SK-N-SH (cell line): ENCODE results near the gene PIEZO2. TPM values are rescaled to one million over a fixed set of nuclear protein-coding genes. Genes with fewer than 3 reads are reported as not detected.

Experiments
- CTCF ChIA-PET: fragments of 300-600, 350-600 bp; formaldehyde crosslinking; extraction: SDS; loops from one replicate; lab custom pipeline; 2021; lab: Yijun Ruan, JAX
- POLR2A ChIA-PET: fragments of 350-600 bp; sonication (Branson Sonifier 250); formaldehyde crosslinking; extraction: SDS; loops from one replicate; lab custom pipeline; 2020; ENCODE audit warnings: antibody characterized with exemption, inconsistent platforms; lab: Yijun Ruan, JAX
- DNase-seq: peaks from one replicate; pipeline ENCODE4 v3.0.0; 2012
- H2AFZ ChIP-seq: fragments of 200-600 bp; sonication (generic); 2 replicates; pipeline ENCODE4 v1.8.1; 2016; ENCODE audit warnings: antibody characterized with exemption, mild to moderate bottlenecking, low read depth
- H3F3A ChIP-seq: fragments of 200-600 bp; sonication (generic); replicated peaks from 2 replicates; pipeline ENCODE3; 2016; ENCODE audit warnings: antibody characterized with exemption, mild to moderate bottlenecking; ENCODE audit not compliant: insufficient read depth
- H3K27ac ChIP-seq, 2 experiments: fragments of 200-500 bp in 1 of 2; fragments of 200-600 bp in 1 of 2; sonication (Bioruptor generic) in 1 of 2; sonication (generic), shearing (Covaris generic) in 1 of 2; 2 replicates each; pipeline versions ENCODE4 v1.5.1 to v1.6.1; 2014 to 2016; ENCODE audit warnings: low read depth in 2 of 2, inconsistent platforms in 1 of 2, low read length in 1 of 2, mild to moderate bottlenecking in 1 of 2, mixed read lengths in 1 of 2
- H3K27me3 ChIP-seq: fragments of 200-600 bp; sonication (generic), shearing (Covaris generic); 2 replicates; pipeline ENCODE4 v1.6.1; 2016; ENCODE audit warnings: mixed run types; ENCODE audit not compliant: insufficient read depth
- H3K36me3 ChIP-seq, 2 experiments: fragments of 200-500 bp in 1 of 2; fragments of 200-600 bp in 1 of 2; sonication (Bioruptor generic) in 1 of 2; sonication (generic) in 1 of 2; replicated peaks in 1 of 2; 2 replicates each; pipeline versions ENCODE3 to v1.5.1; 2014 to 2016; ENCODE audit warnings: low read length in 1 of 2, mild to moderate bottlenecking in 1 of 2; ENCODE audit not compliant: insufficient read depth in 2 of 2, control insufficient read depth in 1 of 2
- H3K4me1 ChIP-seq, 2 experiments: fragments of 200-500 bp in 1 of 2; fragments of 200-600 bp in 1 of 2; sonication (Bioruptor generic) in 1 of 2; sonication (generic), shearing (Covaris generic) in 1 of 2; 2 replicates each; pipeline versions ENCODE4 v1.5.1 to v1.6.1; 2014 to 2016; ENCODE audit warnings: low read depth in 1 of 2, low read length in 1 of 2, mixed run types in 1 of 2; ENCODE audit not compliant: insufficient read depth in 2 of 2, control insufficient read depth in 1 of 2
- H3K4me2 ChIP-seq: fragments of 200-600 bp; sonication (generic), shearing (Covaris generic); 2 replicates; pipeline ENCODE4 v1.6.1; 2017; ENCODE audit warnings: mixed run types
- H3K4me3 ChIP-seq, 2 experiments: fragments of 200-500 bp in 1 of 2; fragments of 200-600 bp in 1 of 2; sonication (Bioruptor generic) in 1 of 2; sonication (generic), shearing (Covaris generic) in 1 of 2; 2 replicates each; pipeline versions ENCODE4 v1.5.1 to v1.8.1; 2014 to 2016; ENCODE audit warnings: low read depth in 2 of 2, inconsistent platforms in 1 of 2, low read length in 1 of 2, mild to moderate bottlenecking in 1 of 2, mixed read lengths in 1 of 2, moderate library complexity in 1 of 2
- H3K79me2 ChIP-seq: fragments of 200-600 bp; sonication (generic); 2 replicates; pipeline ENCODE4 v1.8.1; 2017; ENCODE audit warnings: mild to moderate bottlenecking; ENCODE audit not compliant: insufficient read depth
- H3K9ac ChIP-seq: fragments of 200-600 bp; sonication (generic); 2 replicates; pipeline ENCODE4 v1.6.1; 2017; ENCODE audit warnings: mixed run types
- H3K9me2 ChIP-seq: fragments of 200-600 bp; sonication (generic); 2 replicates; pipeline ENCODE4 v1.6.1; 2017; ENCODE audit warnings: mixed run types
- H3K9me3 ChIP-seq: fragments of 200-600 bp; sonication (generic); 2 replicates; pipeline ENCODE4 v1.6.1; 2017; ENCODE audit warnings: mixed run types, mild to moderate bottlenecking, moderate library complexity
- H4K20me1 ChIP-seq: fragments of 200-600 bp; sonication (generic); 2 replicates; pipeline ENCODE4 v1.6.1; 2017; ENCODE audit warnings: mild to moderate bottlenecking, mixed run types; ENCODE audit not compliant: insufficient read depth
- CHD2 ChIP-seq: fragments of 150-350 bp; IDR thresholded peaks from 2 replicates; pipeline ENCODE4 v1.6.1; 2018; ENCODE audit warnings: low read length; ENCODE audit not compliant: partially characterized antibody
- ELF1 ChIP-seq: IDR thresholded peaks from 2 replicates; pipeline ENCODE4 v1.4.0; 2012
- EZH2phosphoT487 ChIP-seq: fragments of 200-600 bp; sonication (generic); IDR thresholded peaks from 2 replicates; pipeline ENCODE4 v1.6.1; 2017; ENCODE audit warnings: low read depth, mixed run types, mild to moderate bottlenecking, antibody characterized with exemption, moderate library complexity, borderline replicate concordance
- FOXM1 ChIP-seq: IDR thresholded peaks from 2 replicates; pipeline ENCODE4 v1.4.0; 2012; ENCODE audit warnings: low read depth, mild to moderate bottlenecking
- GATA2 ChIP-seq: sonication (generic); formaldehyde crosslinking; IDR thresholded peaks from 2 replicates; pipeline ENCODE4 v1.5.0; 2020; ENCODE audit warnings: mild to moderate bottlenecking, missing genetic modification reagents
- JUND ChIP-seq: IDR thresholded peaks from 2 replicates; pipeline ENCODE4 v1.4.0; 2012
- RAD21 ChIP-seq: IDR thresholded peaks from 2 replicates; pipeline ENCODE4 v1.6.1; 2012; ENCODE audit warnings: mild to moderate bottlenecking, low read length
- RFX5 ChIP-seq: IDR thresholded peaks from 2 replicates; pipeline ENCODE4 v1.6.1; 2012; ENCODE audit warnings: mild to moderate bottlenecking, improper control_type of control experiment, low read length
- SMC3 ChIP-seq: IDR thresholded peaks from 2 replicates; pipeline ENCODE4 v1.6.1; 2012; ENCODE audit warnings: low read depth, low read length, improper control_type of control experiment
- TCF12 ChIP-seq: IDR thresholded peaks from 2 replicates; pipeline ENCODE4 v1.4.0; 2012
- WGBS: methylation state at CpG from one replicate; pipeline ENCODE4 v1.1.6; 2017; ENCODE audit warnings: low lambda C conversion rate; 5-methylcytosine and 5-hydroxymethylcytosine counted together
- polyA plus RNA-seq, 3 experiments: library from polyadenylated mRNA; depleted of rRNA; stranded (reverse); fragments of >200 nt; gene quantifications; 2 replicates each; pipeline ENCODE4 v1.2.3, GENCODE V29; 2012
- TF ChIP-seq, protein P1 (sequence below): fragments of 150-350 bp; IDR thresholded peaks from 2 replicates; pipeline ENCODE4 v1.6.1; 2017; ENCODE audit warnings: antibody characterized with exemption, low read length, low read depth, borderline replicate concordance
- TF ChIP-seq, protein P2 (sequence below): IDR thresholded peaks from 2 replicates; pipeline ENCODE4 v1.4.0; 2012; ENCODE audit warnings: low read depth
- TF ChIP-seq, protein P3 (sequence below): fragments of 200-600 bp; sonication (generic); IDR thresholded peaks from 2 replicates; pipeline ENCODE4 v1.6.1; 2017; ENCODE audit warnings: antibody characterized with exemption, mild to moderate bottlenecking, moderate library complexity
- TF ChIP-seq, protein P4 (sequence below): IDR thresholded peaks from 2 replicates; pipeline ENCODE4; 2012
- TF ChIP-seq, protein P5 (sequence below): IDR thresholded peaks from 2 replicates; pipeline ENCODE4 v1.4.0; 2012; ENCODE audit warnings: low read depth, borderline replicate concordance
- TF ChIP-seq, protein P6 (sequence below): IDR thresholded peaks from 2 replicates; pipeline ENCODE4 v1.4.0; 2012; ENCODE audit warnings: low read depth, borderline replicate concordance
- TF ChIP-seq, protein P7 (sequence below): fragments of 150-350 bp; IDR thresholded peaks from 2 replicates; pipeline ENCODE4 v1.6.1; 2016; ENCODE audit warnings: mild to moderate bottlenecking, low read depth, low read length

PIEZO2 gene
- polyA plus RNA-seq, 1 of the 3 experiments (the other 2 are of a cell fraction) = not detected

DNA sequence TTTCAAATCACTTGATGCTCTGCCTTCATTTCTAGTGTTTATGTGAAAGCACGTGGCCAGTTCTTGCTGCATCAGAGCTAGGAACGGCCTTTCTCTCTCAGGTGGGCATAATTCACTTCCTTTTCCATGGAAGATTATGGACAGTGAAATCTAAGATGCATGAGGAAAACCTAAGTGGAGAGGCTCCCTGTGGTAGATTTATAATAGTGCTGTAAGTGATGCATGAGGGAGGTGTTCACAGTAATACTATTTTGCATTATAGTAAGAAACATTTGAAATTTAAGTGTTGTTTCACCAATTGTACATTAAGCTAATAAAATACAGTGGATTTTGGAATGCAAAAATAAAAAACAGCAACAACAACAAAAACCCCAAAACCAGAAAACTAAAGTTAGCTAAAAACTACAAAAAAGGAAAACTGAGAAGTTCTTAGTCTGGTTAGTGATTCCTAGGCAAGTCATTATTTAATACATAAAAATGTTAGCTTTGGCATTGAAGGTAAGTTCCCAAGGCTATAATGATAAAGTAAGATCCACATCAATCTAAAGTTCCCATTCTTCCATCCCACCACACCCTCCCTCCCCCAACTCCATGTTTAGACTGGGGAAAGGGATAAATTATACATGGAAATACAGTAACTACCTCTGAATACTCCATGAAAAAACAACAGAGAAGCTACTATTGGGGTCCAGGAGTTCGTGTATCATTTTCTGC, 469.7 kb downstream of the PIEZO2 start:
- no peaks in the 10 kb centered on the region for H3F3A ChIP-seq
- TF ChIP-seq, protein P1, sequence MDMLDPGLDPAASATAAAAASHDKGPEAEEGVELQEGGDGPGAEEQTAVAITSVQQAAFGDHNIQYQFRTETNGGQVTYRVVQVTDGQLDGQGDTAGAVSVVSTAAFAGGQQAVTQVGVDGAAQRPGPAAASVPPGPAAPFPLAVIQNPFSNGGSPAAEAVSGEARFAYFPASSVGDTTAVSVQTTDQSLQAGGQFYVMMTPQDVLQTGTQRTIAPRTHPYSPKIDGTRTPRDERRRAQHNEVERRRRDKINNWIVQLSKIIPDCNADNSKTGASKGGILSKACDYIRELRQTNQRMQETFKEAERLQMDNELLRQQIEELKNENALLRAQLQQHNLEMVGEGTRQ = no peak
- TF ChIP-seq TCF12 (no peak), GATA2 (CRISPR knock-in tag) (no peak), JUND (no peak), FOXM1 (no peak), RAD21 (no peak), ELF1 (no peak)
- TF ChIP-seq, protein P2, sequence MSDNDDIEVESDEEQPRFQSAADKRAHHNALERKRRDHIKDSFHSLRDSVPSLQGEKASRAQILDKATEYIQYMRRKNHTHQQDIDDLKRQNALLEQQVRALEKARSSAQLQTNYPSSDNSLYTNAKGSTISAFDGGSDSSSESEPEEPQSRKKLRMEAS = no peak
- TF ChIP-seq, protein P3, sequence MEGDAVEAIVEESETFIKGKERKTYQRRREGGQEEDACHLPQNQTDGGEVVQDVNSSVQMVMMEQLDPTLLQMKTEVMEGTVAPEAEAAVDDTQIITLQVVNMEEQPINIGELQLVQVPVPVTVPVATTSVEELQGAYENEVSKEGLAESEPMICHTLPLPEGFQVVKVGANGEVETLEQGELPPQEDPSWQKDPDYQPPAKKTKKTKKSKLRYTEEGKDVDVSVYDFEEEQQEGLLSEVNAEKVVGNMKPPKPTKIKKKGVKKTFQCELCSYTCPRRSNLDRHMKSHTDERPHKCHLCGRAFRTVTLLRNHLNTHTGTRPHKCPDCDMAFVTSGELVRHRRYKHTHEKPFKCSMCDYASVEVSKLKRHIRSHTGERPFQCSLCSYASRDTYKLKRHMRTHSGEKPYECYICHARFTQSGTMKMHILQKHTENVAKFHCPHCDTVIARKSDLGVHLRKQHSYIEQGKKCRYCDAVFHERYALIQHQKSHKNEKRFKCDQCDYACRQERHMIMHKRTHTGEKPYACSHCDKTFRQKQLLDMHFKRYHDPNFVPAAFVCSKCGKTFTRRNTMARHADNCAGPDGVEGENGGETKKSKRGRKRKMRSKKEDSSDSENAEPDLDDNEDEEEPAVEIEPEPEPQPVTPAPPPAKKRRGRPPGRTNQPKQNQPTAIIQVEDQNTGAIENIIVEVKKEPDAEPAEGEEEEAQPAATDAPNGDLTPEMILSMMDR = no peak
- H3K4me1 ChIP-seq = no peaks in the 10 kb centered on the region
- no peak overlapping the region for H2AFZ ChIP-seq
- peaks cover 14% of the 10 kb centered on the region for H3K27me3 ChIP-seq
- no peaks in the 10 kb centered on the region for H4K20me1 ChIP-seq
- H3K4me2 ChIP-seq = no peak overlapping the region
- no peak for DNase-seq
- H3K4me3 ChIP-seq = no peak overlapping the region
- no peaks in the 10 kb centered on the region for H3K9me2 ChIP-seq
- H3K27ac ChIP-seq = no peak overlapping the region
- no peak overlapping the region for H3K9ac ChIP-seq
- POLR2A ChIA-PET = no interaction called here
- CTCF ChIA-PET = interaction anchor here (1.5 kb wide), 1 partner anchor 119 kb away, joined by 4 read pairs; no protein-coding TSS in a partner anchor
- WGBS = 1% methylated on average over 3 of the region's 3 CpGs
- no peaks in the 10 kb centered on the region for H3K36me3 ChIP-seq
- no peaks in the 10 kb centered on the region for H3K9me3 ChIP-seq
- no peaks in the 10 kb centered on the region for H3K79me2 ChIP-seq

DNA sequence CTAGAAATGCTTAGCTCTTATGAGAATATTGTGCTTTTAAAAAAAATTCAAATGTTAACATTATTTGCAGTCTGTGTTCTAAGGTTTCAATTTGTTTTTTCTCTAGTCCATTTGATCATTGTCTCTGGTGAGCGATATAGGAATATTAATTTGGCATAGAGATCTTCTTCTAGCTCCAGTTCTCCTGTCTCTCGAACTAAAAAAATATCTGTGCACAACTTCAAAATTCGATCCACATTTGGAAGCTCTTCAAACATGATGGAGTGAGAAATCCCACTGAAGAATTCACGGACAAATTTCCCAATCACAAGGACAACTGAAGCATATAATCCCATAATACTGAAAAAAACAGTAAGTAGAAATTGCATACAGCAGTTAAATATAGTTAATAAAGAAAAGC, 477.9 kb downstream of the PIEZO2 start:
- H3K4me2 ChIP-seq = no peak overlapping the region
- no peak overlapping the region for H3K27ac ChIP-seq
- H4K20me1 ChIP-seq = no peaks in the 10 kb centered on the region
- H3F3A ChIP-seq = no peaks in the 10 kb centered on the region
- H2AFZ ChIP-seq = no peak overlapping the region
- H3K36me3 ChIP-seq = no peaks in the 10 kb centered on the region
- no peak overlapping the region for H3K9ac ChIP-seq
- no peaks in the 10 kb centered on the region for H3K79me2 ChIP-seq
- peaks cover 24% of the 10 kb centered on the region; the same call in 1 of the 2 replicates for H3K27me3 ChIP-seq
- H3K9me3 ChIP-seq = no peaks in the 10 kb centered on the region
- DNase-seq = no peak
- H3K4me1 ChIP-seq = no peaks in the 10 kb centered on the region
- H3K9me2 ChIP-seq = no peaks in the 10 kb centered on the region
- 1% methylated on average over 4 of the region's 4 CpGs for WGBS
- no peak overlapping the region for H3K4me3 ChIP-seq
- CTCF ChIA-PET = interaction anchor here (2.2 kb wide), 1 partner anchor 111 kb away, joined by 5 read pairs; no protein-coding TSS in a partner anchor
- POLR2A ChIA-PET = no interaction called here
- TF ChIP-seq, protein P4, sequence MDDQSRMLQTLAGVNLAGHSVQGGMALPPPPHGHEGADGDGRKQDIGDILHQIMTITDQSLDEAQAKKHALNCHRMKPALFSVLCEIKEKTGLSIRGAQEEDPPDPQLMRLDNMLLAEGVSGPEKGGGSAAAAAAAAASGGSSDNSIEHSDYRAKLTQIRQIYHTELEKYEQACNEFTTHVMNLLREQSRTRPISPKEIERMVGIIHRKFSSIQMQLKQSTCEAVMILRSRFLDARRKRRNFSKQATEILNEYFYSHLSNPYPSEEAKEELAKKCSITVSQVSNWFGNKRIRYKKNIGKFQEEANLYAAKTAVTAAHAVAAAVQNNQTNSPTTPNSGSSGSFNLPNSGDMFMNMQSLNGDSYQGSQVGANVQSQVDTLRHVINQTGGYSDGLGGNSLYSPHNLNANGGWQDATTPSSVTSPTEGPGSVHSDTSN = no peak
- TF ChIP-seq, protein P5, sequence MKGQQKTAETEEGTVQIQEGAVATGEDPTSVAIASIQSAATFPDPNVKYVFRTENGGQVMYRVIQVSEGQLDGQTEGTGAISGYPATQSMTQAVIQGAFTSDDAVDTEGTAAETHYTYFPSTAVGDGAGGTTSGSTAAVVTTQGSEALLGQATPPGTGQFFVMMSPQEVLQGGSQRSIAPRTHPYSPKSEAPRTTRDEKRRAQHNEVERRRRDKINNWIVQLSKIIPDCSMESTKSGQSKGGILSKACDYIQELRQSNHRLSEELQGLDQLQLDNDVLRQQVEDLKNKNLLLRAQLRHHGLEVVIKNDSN = no peak
- TF ChIP-seq ELF1 (no peak), JUND (no peak), CHD2 (no peak), EZH2phosphoT487 (no peak), RFX5 (no peak), SMC3 (no peak), FOXM1 (no peak)
- TF ChIP-seq, protein P6, sequence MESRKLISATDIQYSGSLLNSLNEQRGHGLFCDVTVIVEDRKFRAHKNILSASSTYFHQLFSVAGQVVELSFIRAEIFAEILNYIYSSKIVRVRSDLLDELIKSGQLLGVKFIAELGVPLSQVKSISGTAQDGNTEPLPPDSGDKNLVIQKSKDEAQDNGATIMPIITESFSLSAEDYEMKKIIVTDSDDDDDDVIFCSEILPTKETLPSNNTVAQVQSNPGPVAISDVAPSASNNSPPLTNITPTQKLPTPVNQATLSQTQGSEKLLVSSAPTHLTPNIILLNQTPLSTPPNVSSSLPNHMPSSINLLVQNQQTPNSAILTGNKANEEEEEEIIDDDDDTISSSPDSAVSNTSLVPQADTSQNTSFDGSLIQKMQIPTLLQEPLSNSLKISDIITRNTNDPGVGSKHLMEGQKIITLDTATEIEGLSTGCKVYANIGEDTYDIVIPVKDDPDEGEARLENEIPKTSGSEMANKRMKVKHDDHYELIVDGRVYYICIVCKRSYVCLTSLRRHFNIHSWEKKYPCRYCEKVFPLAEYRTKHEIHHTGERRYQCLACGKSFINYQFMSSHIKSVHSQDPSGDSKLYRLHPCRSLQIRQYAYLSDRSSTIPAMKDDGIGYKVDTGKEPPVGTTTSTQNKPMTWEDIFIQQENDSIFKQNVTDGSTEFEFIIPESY = no peak
- TF ChIP-seq, protein P7, sequence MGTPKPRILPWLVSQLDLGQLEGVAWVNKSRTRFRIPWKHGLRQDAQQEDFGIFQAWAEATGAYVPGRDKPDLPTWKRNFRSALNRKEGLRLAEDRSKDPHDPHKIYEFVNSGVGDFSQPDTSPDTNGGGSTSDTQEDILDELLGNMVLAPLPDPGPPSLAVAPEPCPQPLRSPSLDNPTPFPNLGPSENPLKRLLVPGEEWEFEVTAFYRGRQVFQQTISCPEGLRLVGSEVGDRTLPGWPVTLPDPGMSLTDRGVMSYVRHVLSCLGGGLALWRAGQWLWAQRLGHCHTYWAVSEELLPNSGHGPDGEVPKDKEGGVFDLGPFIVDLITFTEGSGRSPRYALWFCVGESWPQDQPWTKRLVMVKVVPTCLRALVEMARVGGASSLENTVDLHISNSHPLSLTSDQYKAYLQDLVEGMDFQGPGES = no peak
- TF ChIP-seq, protein P1 = no peak
